A673 (cell line): Measurements from ENCODE around the gene TPGS2. TPM values are rescaled to one million over a fixed set of nuclear protein-coding genes. Genes with fewer than 3 reads are reported as not detected.
A peak's percentile ranks its signal among the peaks of the same experiment; 100 is the strongest.

Experiments used
- BruUV-seq: library from RNA; stranded (reverse); fragments of 400-500 nt; replicated peaks from 2 replicates; lab custom pipeline; 2021; lab: Mats Ljungman, UMichigan
- CTCF ChIA-PET: fragments of 300-600 bp; sonication (Branson Sonifier 250); formaldehyde crosslinking; loops from one replicate; lab custom pipeline; 2022; ENCODE audit warnings: antibody characterized with exemption; lab: Charles Lee
- POLR2A ChIA-PET: fragments of 300-600 bp; sonication (Branson Sonifier 250); formaldehyde crosslinking; loops from one replicate; lab custom pipeline; 2022; ENCODE audit warnings: antibody characterized with exemption; ENCODE audit not compliant: low non-redundant PET; lab: Charles Lee
- DNase-seq: peaks from one replicate; pipeline ENCODE4 v3.0.0-alpha.2; 2015; ENCODE audit warnings: low spot score
- H3K27ac ChIP-seq: fragments of 200-600 bp; sonication (generic); 2 replicates; pipeline ENCODE4 v1.5.1; 2016; ENCODE audit warnings: mixed run types, low read depth, mild to moderate bottlenecking, mixed read lengths, antibody characterized with exemption, low read length; ENCODE audit not compliant: poor library complexity, severe bottlenecking
- H3K27me3 ChIP-seq: fragments of 200-600 bp; sonication (generic); replicated peaks from 2 replicates; pipeline ENCODE4 v1.6.1; 2017; ENCODE audit warnings: mixed run types, low read depth, mild to moderate bottlenecking, mixed read lengths, antibody characterized with exemption, low read length; ENCODE audit not compliant: insufficient read depth, poor library complexity
- H3K36me3 ChIP-seq: fragments of 200-600 bp; sonication (generic); 2 replicates; pipeline ENCODE4 v1.6.1; 2016; ENCODE audit warnings: mixed run types, mild to moderate bottlenecking, mixed read lengths, antibody characterized with exemption, low read length; ENCODE audit not compliant: insufficient read depth, poor library complexity, severe bottlenecking
- H3K4me1 ChIP-seq: fragments of 200-600 bp; sonication (generic); 2 replicates; pipeline ENCODE4 v1.6.1; 2017; ENCODE audit warnings: mixed run types, mild to moderate bottlenecking, mixed read lengths, antibody characterized with exemption, low read length; ENCODE audit not compliant: insufficient read depth, poor library complexity, severe bottlenecking
- H3K4me3 ChIP-seq: fragments of 200-600 bp; sonication (generic); 2 replicates; pipeline ENCODE4 v1.5.1; 2016; ENCODE audit warnings: low read depth, mixed run types, mild to moderate bottlenecking, mixed read lengths, low read length; ENCODE audit not compliant: poor library complexity, severe bottlenecking
- H3K9me3 ChIP-seq: fragments of 200-600 bp; sonication (generic); 2 replicates; pipeline ENCODE4 v1.6.1; 2016; ENCODE audit warnings: mixed run types, low read depth, mild to moderate bottlenecking, mixed read lengths, antibody characterized with exemption, low read length; ENCODE audit not compliant: poor library complexity, severe bottlenecking
- EZH2 ChIP-seq: fragments of 200-600 bp; sonication (generic); IDR thresholded peaks from 2 replicates; pipeline ENCODE4 v1.6.1; 2017; ENCODE audit warnings: borderline replicate concordance, low read depth, mild to moderate bottlenecking, mixed read lengths, antibody characterized with exemption, low read length; ENCODE audit not compliant: poor library complexity, severe bottlenecking
- intact Hi-C: fragments of 100-400 bp; cut with micrococcal nuclease; formaldehyde crosslinking; loops from one replicate; pipeline ENCODE4 v1.10.0; 2022; ENCODE audit not compliant: unreplicated experiment
- total RNA-seq: library from RNA; stranded (reverse); gene quantifications from 2 replicates; pipeline ENCODE4 v1.2.3, GENCODE V29; 2021
- TF ChIP-seq, protein P1 (sequence below): fragments of 300-800, 200-600 bp; sonication (generic); conservative IDR thresholded peaks from 2 replicates; pipeline ENCODE4 v1.5.1; 2017; ENCODE audit warnings: low read depth, mild to moderate bottlenecking, antibody characterized with exemption, low read length, moderate library complexity, mixed read lengths

The TPGS2 gene
- total RNA-seq, 1 experiment from 2014 or later = 106 TPM

DNA sequence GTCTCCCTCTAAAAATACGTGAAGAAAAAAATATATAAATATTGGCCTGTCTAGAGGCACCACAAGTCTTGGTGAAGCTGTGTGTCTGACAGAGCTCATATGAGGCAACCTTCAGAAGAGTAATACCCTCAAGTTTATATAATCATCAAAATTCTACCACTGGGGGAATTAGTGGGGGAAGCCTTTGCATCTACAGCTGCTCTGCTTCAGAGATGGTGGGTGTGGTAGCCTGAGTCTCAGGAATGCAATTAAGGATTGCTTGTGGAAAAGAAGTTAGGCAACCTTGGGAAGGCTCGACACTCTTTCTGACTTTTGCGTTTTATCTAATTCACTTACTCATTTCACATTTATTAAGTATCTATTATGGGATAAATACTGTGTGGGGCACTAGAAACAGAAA lies 17.4 kb downstream of the TPGS2 start:
- no TSS peak for BruUV-seq
- H3K27me3 ChIP-seq = no peaks in the 10 kb centered on the region
- DNase-seq = no peak
- no peaks in the 10 kb centered on the region for H3K4me1 ChIP-seq
- ChIA-PET POLR2A (no interaction called here), CTCF (no interaction called here)
- H3K4me3 ChIP-seq = no peak overlapping the region
- TF ChIP-seq, protein P1, sequence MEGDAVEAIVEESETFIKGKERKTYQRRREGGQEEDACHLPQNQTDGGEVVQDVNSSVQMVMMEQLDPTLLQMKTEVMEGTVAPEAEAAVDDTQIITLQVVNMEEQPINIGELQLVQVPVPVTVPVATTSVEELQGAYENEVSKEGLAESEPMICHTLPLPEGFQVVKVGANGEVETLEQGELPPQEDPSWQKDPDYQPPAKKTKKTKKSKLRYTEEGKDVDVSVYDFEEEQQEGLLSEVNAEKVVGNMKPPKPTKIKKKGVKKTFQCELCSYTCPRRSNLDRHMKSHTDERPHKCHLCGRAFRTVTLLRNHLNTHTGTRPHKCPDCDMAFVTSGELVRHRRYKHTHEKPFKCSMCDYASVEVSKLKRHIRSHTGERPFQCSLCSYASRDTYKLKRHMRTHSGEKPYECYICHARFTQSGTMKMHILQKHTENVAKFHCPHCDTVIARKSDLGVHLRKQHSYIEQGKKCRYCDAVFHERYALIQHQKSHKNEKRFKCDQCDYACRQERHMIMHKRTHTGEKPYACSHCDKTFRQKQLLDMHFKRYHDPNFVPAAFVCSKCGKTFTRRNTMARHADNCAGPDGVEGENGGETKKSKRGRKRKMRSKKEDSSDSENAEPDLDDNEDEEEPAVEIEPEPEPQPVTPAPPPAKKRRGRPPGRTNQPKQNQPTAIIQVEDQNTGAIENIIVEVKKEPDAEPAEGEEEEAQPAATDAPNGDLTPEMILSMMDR = no peak
- no peak for TF ChIP-seq EZH2
- no peak overlapping the region for H3K27ac ChIP-seq
- H3K36me3 ChIP-seq = peaks cover 12% of the 10 kb centered on the region
- intact Hi-C loops = no loop called here
- H3K9me3 ChIP-seq = no peaks in the 10 kb centered on the region

DNA sequence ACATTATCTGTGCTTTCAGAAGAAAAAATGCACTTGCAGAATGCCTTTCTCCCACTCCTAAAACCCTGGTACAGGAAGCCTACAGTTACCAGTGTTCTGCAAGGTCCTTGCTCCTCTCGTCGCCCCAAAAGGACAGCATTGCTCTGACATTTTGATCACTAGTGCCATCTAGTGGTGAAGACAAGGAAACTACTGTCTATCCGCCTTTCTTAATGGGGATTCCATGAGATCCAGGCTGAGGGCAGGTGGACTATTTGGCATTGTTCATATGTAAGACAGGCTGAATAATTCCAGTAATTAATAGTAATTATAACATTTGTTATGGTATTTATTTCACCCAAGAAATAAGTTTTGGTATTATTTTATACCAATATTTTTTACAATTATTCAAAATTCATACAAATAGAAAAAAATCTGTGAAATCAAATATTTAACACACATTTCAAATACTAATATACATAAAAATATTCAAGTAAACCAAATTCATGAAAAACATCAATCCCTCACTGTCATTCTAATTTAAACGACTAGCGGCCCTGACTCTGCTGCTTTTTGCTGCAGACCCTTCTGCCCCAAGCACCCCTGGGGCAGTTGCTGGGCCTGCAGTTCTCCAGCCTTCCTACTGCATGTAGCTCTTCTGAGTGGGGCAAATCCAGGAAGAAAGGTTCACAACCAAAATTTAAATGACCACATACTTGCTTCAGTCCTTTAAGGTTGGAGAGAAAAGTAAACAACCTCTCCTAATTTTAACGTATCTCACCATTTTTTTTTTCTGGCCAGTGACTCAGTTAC lies 19.0 kb downstream of the TPGS2 start:
- H3K4me1 ChIP-seq = no peaks in the 10 kb centered on the region
- ChIA-PET CTCF (interaction anchor here (0.6 to 1.5 kb wide), 2 partner anchors 15 to 714 kb away, joined by 5 to 6 read pairs; no protein-coding TSS in a partner anchor), POLR2A (no interaction called here)
- no TSS peak for BruUV-seq
- H3K4me3 ChIP-seq = no peak overlapping the region
- no peaks in the 10 kb centered on the region for H3K27me3 ChIP-seq
- peaks cover 20% of the 10 kb centered on the region for H3K36me3 ChIP-seq
- TF ChIP-seq EZH2 = no peak
- TF ChIP-seq, protein P1 = peak; percentile 80
- H3K9me3 ChIP-seq = no peaks in the 10 kb centered on the region
- intact Hi-C loops = loop anchor here (1.0 kb wide), 1 partner anchor 121 kb away; no protein-coding TSS in a partner anchor
- DNase-seq = peak; percentile 85
- H3K27ac ChIP-seq = no peak overlapping the region

DNA sequence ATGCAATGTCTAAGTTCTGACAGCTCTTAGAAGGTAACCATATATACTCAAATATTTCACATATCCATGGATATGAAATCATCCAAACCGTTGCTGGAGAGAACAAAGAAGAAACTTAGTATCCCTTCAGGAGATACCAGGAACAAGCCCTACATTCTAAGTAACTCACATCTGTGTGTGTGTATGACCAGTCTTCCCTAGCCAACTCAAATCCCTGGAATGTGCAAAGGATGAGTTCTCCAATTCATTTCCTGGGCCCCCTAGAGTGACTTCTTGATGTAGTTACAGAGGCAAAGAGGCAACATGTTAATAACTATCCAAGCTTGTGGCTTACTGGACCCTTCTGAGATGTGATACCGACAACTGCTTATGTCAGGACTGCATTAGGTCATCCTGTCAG lies 20.1 kb downstream of the TPGS2 start:
- intact Hi-C loops = loop anchor here (1.0 kb wide), 1 partner anchor 120 kb away; no protein-coding TSS in a partner anchor
- DNase-seq = no peak

More for the DNA sequence above, 20.1 kb downstream of the TPGS2 start:
- Histone ChIP-seq H3K4me1 (no peaks in the 10 kb centered on the region), H3K36me3 (peaks cover 28% of the 10 kb centered on the region), H3K4me3 (no peak overlapping the region), H3K27me3 (no peaks in the 10 kb centered on the region), H3K9me3 (no peaks in the 10 kb centered on the region), H3K27ac (no peak overlapping the region)
- no TSS peak for BruUV-seq
- CTCF ChIA-PET = interaction anchor here (0.6 kb wide), 1 partner anchor 48 kb away, joined by 4 read pairs; no protein-coding TSS in a partner anchor
- POLR2A ChIA-PET = no interaction called here
- TF ChIP-seq, protein P1 = no peak
- TF ChIP-seq EZH2 = no peak
